ENCODE measurements around the gene HSD17B8. TPM values are rescaled to one million over a fixed set of nuclear protein-coding genes. Genes with fewer than 3 reads are reported as not detected.

The HSD17B8 gene
- total and polyA plus RNA-seq, 10 donors: 8.7 to 24.1 (median 16.1) TPM

DNA sequence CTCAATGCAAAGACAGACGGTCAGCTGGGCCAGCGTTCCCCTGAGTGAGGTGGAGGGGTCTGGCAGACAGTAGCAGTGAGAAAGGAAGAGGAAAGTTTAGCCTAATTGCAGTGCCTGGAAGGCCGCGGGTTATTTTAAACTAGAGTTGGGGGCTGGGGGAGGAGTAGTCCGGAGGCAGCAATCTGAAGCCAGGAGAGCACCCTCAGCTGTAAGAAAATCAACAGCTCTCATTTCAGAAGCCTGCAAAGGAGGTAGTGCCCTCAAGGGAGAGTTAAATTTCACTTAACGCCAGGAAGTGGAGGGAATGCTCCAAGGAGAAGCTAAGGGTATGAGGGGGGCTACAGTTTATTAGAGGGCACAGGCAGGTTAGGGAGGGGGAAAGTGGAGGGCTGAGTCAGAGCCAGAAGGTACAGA lies 30.8 kb downstream of the HSD17B8 start:
- WGBS, 5 donors: 37 to 48% (median 45%) methylated on average over 6 of the region's 6 CpGs
- TF ChIP-seq POLR2A (IDR thresholded peaks at IDR 0.05) (no peak), POLR2AphosphoS5 (IDR thresholded peaks at IDR 0.05) (no peak)
- TF ChIP-seq, protein P1, sequence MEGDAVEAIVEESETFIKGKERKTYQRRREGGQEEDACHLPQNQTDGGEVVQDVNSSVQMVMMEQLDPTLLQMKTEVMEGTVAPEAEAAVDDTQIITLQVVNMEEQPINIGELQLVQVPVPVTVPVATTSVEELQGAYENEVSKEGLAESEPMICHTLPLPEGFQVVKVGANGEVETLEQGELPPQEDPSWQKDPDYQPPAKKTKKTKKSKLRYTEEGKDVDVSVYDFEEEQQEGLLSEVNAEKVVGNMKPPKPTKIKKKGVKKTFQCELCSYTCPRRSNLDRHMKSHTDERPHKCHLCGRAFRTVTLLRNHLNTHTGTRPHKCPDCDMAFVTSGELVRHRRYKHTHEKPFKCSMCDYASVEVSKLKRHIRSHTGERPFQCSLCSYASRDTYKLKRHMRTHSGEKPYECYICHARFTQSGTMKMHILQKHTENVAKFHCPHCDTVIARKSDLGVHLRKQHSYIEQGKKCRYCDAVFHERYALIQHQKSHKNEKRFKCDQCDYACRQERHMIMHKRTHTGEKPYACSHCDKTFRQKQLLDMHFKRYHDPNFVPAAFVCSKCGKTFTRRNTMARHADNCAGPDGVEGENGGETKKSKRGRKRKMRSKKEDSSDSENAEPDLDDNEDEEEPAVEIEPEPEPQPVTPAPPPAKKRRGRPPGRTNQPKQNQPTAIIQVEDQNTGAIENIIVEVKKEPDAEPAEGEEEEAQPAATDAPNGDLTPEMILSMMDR (IDR thresholded peaks at IDR 0.05 in 8 of 11, conservative IDR thresholded peaks at IDR 0.05 in 3 of 11): no peak
- Histone ChIP-seq H3K4me3 (no peak overlapping the region), H3K27me3 (replicated peaks in 1 of 7) (peaks cover 0 to 50% (median 0%) of the 10 kb centered on the region in 7 donors), H3K36me3 (no peaks in the 10 kb centered on the region), H3K9me3 (no peaks in the 10 kb centered on the region), H3K4me1 (no peaks in the 10 kb centered on the region), H3K27ac (no peak overlapping the region)
- DNase-seq: no peak
- intact Hi-C loops (cut with DNase I; ENCODE audit: low total_unique reads): loop anchor here (10.0 kb wide), 1 partner anchor 230 kb away; the partner anchor contains the start of gene HLA-DOA

DNA sequence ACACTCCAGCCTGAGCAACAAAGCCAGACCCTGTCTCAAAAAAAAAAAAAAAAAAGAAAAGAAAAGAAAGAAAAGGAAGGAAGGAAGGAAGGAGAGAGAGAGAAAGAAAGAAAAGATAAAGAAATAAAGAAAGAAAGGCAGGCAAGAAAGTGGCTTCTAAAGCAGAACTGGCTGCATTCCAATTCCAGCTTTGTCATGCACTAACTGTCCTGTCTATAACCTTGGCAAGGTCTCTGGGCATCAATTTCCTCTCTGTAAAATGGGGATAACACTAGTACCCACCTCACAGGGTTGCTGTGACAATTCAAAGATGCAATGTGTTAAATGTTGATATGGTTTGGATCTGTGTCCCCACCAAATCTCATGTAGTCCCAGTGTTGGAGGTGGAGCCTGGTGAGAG lies 31.9 kb downstream of the HSD17B8 start:
- DNase-seq: no peak
- H3K27me3 ChIP-seq (replicated peaks in 1 of 7): peaks cover 0 to 57% (median 0%) of the 10 kb centered on the region in 7 donors
- no peak overlapping the region for H3K4me3 ChIP-seq
- H3K36me3 ChIP-seq: no peaks in the 10 kb centered on the region
- H3K27ac ChIP-seq: no peak overlapping the region
- intact Hi-C loops (cut with DNase I; ENCODE audit: low total_unique reads): loop anchor here (10.0 kb wide), 1 partner anchor 232 kb away; the partner anchor contains the start of gene HLA-DOA
- no peaks in the 10 kb centered on the region for H3K4me1 ChIP-seq
- no peak for TF ChIP-seq POLR2A (IDR thresholded peaks at IDR 0.05)
- no peak for TF ChIP-seq POLR2AphosphoS5 (IDR thresholded peaks at IDR 0.05)
- TF ChIP-seq, protein P1 (IDR thresholded peaks at IDR 0.05 in 8 of 11, conservative IDR thresholded peaks at IDR 0.05 in 3 of 11): no peak
- H3K9me3 ChIP-seq: no peaks in the 10 kb centered on the region

DNA sequence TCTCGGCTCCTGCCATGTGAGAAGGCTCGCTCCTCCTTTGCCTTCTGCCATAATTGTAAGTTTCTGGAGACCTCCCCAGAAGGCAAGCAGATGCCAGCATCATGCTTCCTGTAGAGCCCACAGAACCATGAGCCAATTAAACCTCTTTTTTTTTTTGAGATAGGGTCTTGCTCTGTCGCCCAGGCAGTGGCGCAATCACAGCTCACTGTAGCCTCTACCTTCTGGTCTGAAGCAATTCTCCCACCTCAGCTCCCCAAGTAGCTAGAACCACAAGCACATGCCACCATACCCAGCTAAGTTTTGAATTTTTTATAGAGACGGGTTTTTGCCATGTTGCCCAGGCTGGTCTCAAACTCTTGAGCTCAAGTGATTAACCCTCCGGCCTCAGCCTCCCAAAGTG lies 32.4 kb downstream of the HSD17B8 start:
- H3K27me3 ChIP-seq (replicated peaks in 1 of 7): peaks cover 0 to 57% (median 0%) of the 10 kb centered on the region in 7 donors
- H3K9me3 ChIP-seq: no peaks in the 10 kb centered on the region
- no peak overlapping the region for H3K27ac ChIP-seq
- no peak overlapping the region for H3K4me3 ChIP-seq
- DNase-seq: no peak
- H3K4me1 ChIP-seq: no peaks in the 10 kb centered on the region
- TF ChIP-seq POLR2AphosphoS5 (IDR thresholded peaks at IDR 0.05) (no peak), POLR2A (IDR thresholded peaks at IDR 0.05) (no peak)
- TF ChIP-seq, protein P1 (IDR thresholded peaks at IDR 0.05 in 8 of 11, conservative IDR thresholded peaks at IDR 0.05 in 3 of 11): no peak
- no peaks in the 10 kb centered on the region for H3K36me3 ChIP-seq
- 85 to 94% (median 88%) methylated on average over 6 of the region's 6 CpGs for WGBS, 5 donors
- intact Hi-C loops (cut with DNase I; ENCODE audit: low total_unique reads): loop anchor here (10.0 kb wide), 1 partner anchor 232 kb away; the partner anchor contains the start of gene HLA-DOA

DNA sequence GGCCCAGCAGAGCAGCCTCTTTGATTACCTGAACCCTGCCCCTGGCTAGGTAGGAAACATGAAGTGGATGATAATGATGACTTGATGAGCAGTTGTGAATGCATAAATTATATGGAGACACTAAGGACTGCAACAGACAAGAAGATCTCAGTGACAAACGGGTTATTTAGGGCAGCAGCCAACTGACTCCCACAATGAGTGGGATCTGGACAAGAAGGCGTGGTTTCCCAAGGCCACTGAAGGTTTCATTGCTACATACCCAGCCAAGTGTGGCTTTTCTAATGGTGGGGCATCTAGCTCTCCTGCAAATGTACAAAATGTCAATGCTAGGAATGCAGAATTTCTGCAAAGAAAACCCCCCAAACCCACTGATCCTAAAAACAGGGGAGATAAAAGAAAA lies 33.3 kb downstream of the HSD17B8 start:
- H3K36me3 ChIP-seq: no peaks in the 10 kb centered on the region
- TF ChIP-seq POLR2AphosphoS5 (IDR thresholded peaks at IDR 0.05) (no peak), POLR2A (IDR thresholded peaks at IDR 0.05) (no peak)
- TF ChIP-seq, protein P1 (IDR thresholded peaks at IDR 0.05 in 8 of 11, conservative IDR thresholded peaks at IDR 0.05 in 3 of 11): no peak
- H3K27me3 ChIP-seq (replicated peaks in 1 of 7): peaks cover 0 to 51% (median 0%) of the 10 kb centered on the region in 7 donors
- intact Hi-C loops (cut with DNase I; ENCODE audit: low total_unique reads): loop anchor here (10.0 kb wide), 1 partner anchor 233 kb away; the partner anchor contains the start of gene HLA-DOA
- H3K27ac ChIP-seq: no peak overlapping the region
- H3K9me3 ChIP-seq: no peaks in the 10 kb centered on the region
- 46 to 70% (median 56%) methylated on average over 2 of the region's 2 CpGs for WGBS, 5 donors
- H3K4me1 ChIP-seq: no peaks in the 10 kb centered on the region
- no peak for DNase-seq
- H3K4me3 ChIP-seq: no peak overlapping the region

Measured in spleen (tissue), 11 donors.